Lower lobe of right lung (tissue), 2 donors: ENCODE data around the gene HOOK2. TPM values are rescaled to one million over a fixed set of nuclear protein-coding genes. Genes with fewer than 3 reads are reported as not detected.
"Not testable (repeated sequence)": the region's sequence is repeated elsewhere in the genome, so short reads cannot be mapped to it uniquely, and the experiment has no call there.

Source experiments
- ATAC-seq, 2 donors: fragments of 200-7000 bp; cut with Tn5 transposase; one replicate each; pipeline ENCODE4 v1.9.1; 2020 to 2022; ENCODE audit warnings: mild to moderate bottlenecking in 2 of 2, moderate library complexity in 2 of 2
- DNase-seq: peaks from one replicate; pipeline ENCODE4 v3.0.0-alpha.2; 2020
- H3K27ac ChIP-seq: fragments of 200-600 bp; one replicate; pipeline ENCODE4 v1.8.0; 2022
- H3K27me3 ChIP-seq: fragments of 200-600 bp; one replicate; pipeline ENCODE4 v1.8.0; 2022; ENCODE audit warnings: low read depth
- H3K36me3 ChIP-seq: fragments of 200-600 bp; one replicate; pipeline ENCODE4 v1.8.0; 2022; ENCODE audit warnings: mild to moderate bottlenecking
- H3K4me1 ChIP-seq: fragments of 200-600 bp; one replicate; pipeline ENCODE4 v1.8.0; 2022
- H3K4me3 ChIP-seq: fragments of 200-600 bp; one replicate; pipeline ENCODE4 v1.8.0; 2022; ENCODE audit warnings: mild to moderate bottlenecking
- H3K9me3 ChIP-seq: fragments of 200-600 bp; one replicate; pipeline ENCODE4 v1.8.0; 2022
- CTCF ChIP-seq: fragments of 200-600 bp; IDR thresholded peaks from one replicate; pipeline ENCODE4 v1.8.0; 2022; ENCODE audit warnings: antibody characterized with exemption, mild to moderate bottlenecking
- intact Hi-C: fragments of 100-400 bp; cut with DNase I; formaldehyde crosslinking; loops from one replicate; pipeline ENCODE4 v1.11.0; 2022
- total RNA-seq: library from RNA; stranded (reverse); fragmentation: NEBNext Ultra II Directional; extraction: Animal tissue kit (Norgen Biotek cat#: 25700); gene quantifications from one replicate; pipeline ENCODE4 v1.2.1, GENCODE V29; 2021
- donor health status: DM: no; HTN: yes; CAD: no; lungs with severe emphysema.

HOOK2 gene
- total RNA-seq, 1 donor from 2014 or later: 57.5 TPM

- Histone ChIP-seq H3K9me3 (no peaks in the 10 kb centered on the region), H3K27me3 (no peaks in the 10 kb centered on the region), H3K27ac (peak overlapping the region; percentile 94), H3K4me1 (peaks cover 44% of the 10 kb centered on the region), H3K36me3 (peaks cover 40% of the 10 kb centered on the region), H3K4me3 (peak overlapping the region; percentile 95)
- intact Hi-C loops: no loop called here
- DNase-seq (no peak), ATAC-seq (no peak)
- no peak for TF ChIP-seq CTCF
Measured at GRCh38 chr19:12733369-12734214, 41.8 kb downstream of the HOOK2 start.

- no peaks in the 10 kb centered on the region for H3K9me3 ChIP-seq
- no peak for TF ChIP-seq CTCF
- intact Hi-C loops: no loop called here
- H3K27ac ChIP-seq: no peak overlapping the region
- no peaks in the 10 kb centered on the region for H3K27me3 ChIP-seq
- DNase-seq (no peak), ATAC-seq (no peak)
- H3K4me3 ChIP-seq: no peak overlapping the region
- peaks cover 50% of the 10 kb centered on the region for H3K36me3 ChIP-seq
- H3K4me1 ChIP-seq: peaks cover 31% of the 10 kb centered on the region
Measured at GRCh38 chr19:12731337-12731736, 44.0 kb downstream of the HOOK2 start.

- intact Hi-C loops: no loop called here
Measured at GRCh38 chr19:12730064-12730463, 45.3 kb downstream of the HOOK2 start.

GRCh38 chr19:12727745-12728433 is 47.5 kb downstream of the HOOK2 start:
- no peak for TF ChIP-seq CTCF
- H3K4me1 ChIP-seq: peaks cover 31% of the 10 kb centered on the region
- intact Hi-C loops: no loop called here
- no peak for DNase-seq
- H3K4me3 ChIP-seq: no peak overlapping the region
- no peaks in the 10 kb centered on the region for H3K27me3 ChIP-seq
- ATAC-seq: no peak
- H3K27ac ChIP-seq: no peak overlapping the region
- H3K9me3 ChIP-seq: no peaks in the 10 kb centered on the region
- peaks cover 50% of the 10 kb centered on the region for H3K36me3 ChIP-seq

More at GRCh38 chr19:12730064-12730463, 45.3 kb downstream of the HOOK2 start:
- no peak overlapping the region for H3K4me3 ChIP-seq
- ATAC-seq (no peak), DNase-seq (no peak)
- no peak overlapping the region for H3K27ac ChIP-seq
- no peaks in the 10 kb centered on the region for H3K27me3 ChIP-seq
- TF ChIP-seq CTCF: no peak
- H3K9me3 ChIP-seq: no peaks in the 10 kb centered on the region
- H3K36me3 ChIP-seq: peaks cover 50% of the 10 kb centered on the region
- peaks cover 26% of the 10 kb centered on the region for H3K4me1 ChIP-seq

GRCh38 chr19:12726988-12727316 is 48.4 kb downstream of the HOOK2 start:
- Histone ChIP-seq H3K36me3 (peaks cover 43% of the 10 kb centered on the region), H3K4me3 (no peak overlapping the region), H3K9me3 (no peaks in the 10 kb centered on the region), H3K4me1 (peaks cover 23% of the 10 kb centered on the region), H3K27me3 (no peaks in the 10 kb centered on the region), H3K27ac (no peak overlapping the region)
- intact Hi-C loops: no loop called here
- DNase-seq (no peak), ATAC-seq (no peak)
- TF ChIP-seq CTCF: no peak

GRCh38 chr19:12725612-12726011 is 49.7 kb downstream of the HOOK2 start:
- peaks cover 31% of the 10 kb centered on the region for H3K36me3 ChIP-seq
- H3K4me3 ChIP-seq, H3K27me3 ChIP-seq, intact Hi-C loops, H3K9me3 ChIP-seq, DNase-seq, H3K27ac ChIP-seq, ATAC-seq: not testable (repeated sequence)
- peaks cover 24% of the 10 kb centered on the region for H3K4me1 ChIP-seq
